ENCODE data around the gene ZFX.

GRCh38 chrX:24186986-24187385, 37.5 kb downstream of the ZFX start:
- TF ChIP-seq CTCF (IDR thresholded peaks at IDR 0.05; ENCODE audit: borderline replicate concordance, extremely low read depth, low read length, poor library complexity, severe bottlenecking) = no peak
- no peak for TF ChIP-seq EZH2 (IDR thresholded peaks at IDR 0.05; ENCODE audit: borderline replicate concordance, low read depth, low read length, severe bottlenecking)
